ENCODE measurements around the gene NR6A1.

The NR6A1 gene

GRCh38 chr9:124490004-124490403, 281.1 kb downstream of the NR6A1 start:
- H3K9me3 ChIP-seq (ENCODE audit: control insufficient read depth, insufficient read depth, low read depth, low read length), result no peaks in the 10 kb centered on the region
- no peaks in the 10 kb centered on the region for H3K36me3 ChIP-seq (ENCODE audit: control insufficient read depth in 2 of 2, insufficient read depth in 1 of 2, low read length in 2 of 2)
- H3K4me1 ChIP-seq (ENCODE audit: control insufficient read depth, insufficient read depth, low read length), result no peaks in the 10 kb centered on the region
- TF ChIP-seq ZNF112 (tag by site-specific recombination; IDR thresholded peaks at IDR 0.05) (no peak), ZFP3 (tag by site-specific recombination; IDR thresholded peaks at IDR 0.05; ENCODE audit: low read depth) (peak; percentile 94)
- ChIA-PET POLR2A (interaction anchor here (0.6 kb wide), 1 partner anchor 914 kb away, joined by 3 read pairs; no protein-coding TSS in a partner anchor), CTCF (no interaction called here)
- H3K27ac ChIP-seq (ENCODE audit: extremely low read depth, low read depth, low read length), result no peak overlapping the region
- H3K4me3 ChIP-seq (ENCODE audit: low read depth, low read length), result no peak overlapping the region

GRCh38 chr9:124489222-124489621, 281.9 kb downstream of the NR6A1 start:
- ChIA-PET POLR2A (interaction anchor here (0.5 kb wide), 1 partner anchor 10 kb away, joined by 4 read pairs; no protein-coding TSS in a partner anchor), CTCF (no interaction called here)
- Histone ChIP-seq H3K4me3 (ENCODE audit: low read depth, low read length) (no peak overlapping the region), H3K27ac (ENCODE audit: extremely low read depth, low read depth, low read length) (no peak overlapping the region), H3K36me3 (ENCODE audit: control insufficient read depth in 2 of 2, insufficient read depth in 1 of 2, low read length in 2 of 2) (no peaks in the 10 kb centered on the region), H3K4me1 (ENCODE audit: control insufficient read depth, insufficient read depth, low read length) (no peaks in the 10 kb centered on the region), H3K9me3 (ENCODE audit: control insufficient read depth, insufficient read depth, low read depth, low read length) (no peaks in the 10 kb centered on the region)
- TF ChIP-seq ZNF341 (tag by site-specific recombination; IDR thresholded peaks at IDR 0.05; ENCODE audit: low read depth) (no peak), ELK4 (IDR thresholded peaks at IDR 0.05; ENCODE audit: borderline replicate concordance, low read depth, low read length) (no peak), ZNF214 (tag by site-specific recombination; IDR thresholded peaks at IDR 0.05; ENCODE audit: borderline replicate concordance) (no peak), OSR2 (tag by site-specific recombination; IDR thresholded peaks at IDR 0.05) (no peak), ZNF658 (tag by site-specific recombination; IDR thresholded peaks at IDR 0.05) (no peak), ZNF555 (tag by site-specific recombination; conservative IDR thresholded peaks at IDR 0.05) (no peak), ZEB2 (tag by site-specific recombination; IDR thresholded peaks at IDR 0.05) (no peak), ZNF362 (tag by site-specific recombination; IDR thresholded peaks at IDR 0.05) (no peak), ZNF621 (tag by site-specific recombination; IDR thresholded peaks at IDR 0.05) (no peak), GLI2 (tag by site-specific recombination; IDR thresholded peaks at IDR 0.05; ENCODE audit: borderline replicate concordance, low read depth) (no peak), ZNF776 (tag by site-specific recombination; IDR thresholded peaks at IDR 0.05; ENCODE audit: borderline replicate concordance) (no peak), ZNF2 (tag by site-specific recombination; IDR thresholded peaks at IDR 0.05) (no peak), GLI4 (tag by site-specific recombination; IDR thresholded peaks at IDR 0.05) (no peak), PRDM1 (tag by site-specific recombination; IDR thresholded peaks at IDR 0.05) (no peak), REST (tag by site-specific recombination; IDR thresholded peaks at IDR 0.05) (no peak), FEZF1 (tag by site-specific recombination; IDR thresholded peaks at IDR 0.05) (no peak), KLF9 (tag by site-specific recombination; IDR thresholded peaks at IDR 0.05; ENCODE audit: low read depth) (no peak), ZNF311 (tag by site-specific recombination; IDR thresholded peaks at IDR 0.05; ENCODE audit: borderline replicate concordance) (no peak), SALL2 (tag by site-specific recombination; IDR thresholded peaks at IDR 0.05; ENCODE audit: borderline replicate concordance) (no peak), ZNF404 (tag by site-specific recombination; IDR thresholded peaks at IDR 0.05) (no peak)

Measured in HEK293 (cell line).